M059J (cell line): ENCODE measurements around the gene SPDYE2. TPM values are rescaled to one million over a fixed set of nuclear protein-coding genes. Genes with fewer than 3 reads are reported as not detected.
"Not testable (repeated sequence)": the region's sequence is repeated elsewhere in the genome, so short reads cannot be mapped to it uniquely, and the experiment has no call there.

Experiments used
- DNase-seq: peaks from one replicate; pipeline ENCODE4 v3.0.0-alpha.2; 2012; ENCODE audit warnings: low read depth
- total RNA-seq: library from RNA; depleted of rRNA; stranded (reverse); fragments of >200 nt; shearing (Covaris generic); gene quantifications from 2 replicates; pipeline ENCODE4 v1.2.3, GENCODE V29; 2014; rRNA removed

Gene SPDYE2
- total RNA-seq, 1 experiment from 2014 or later = not detected

GRCh38 chr7:102604431-102605145, 53.6 kb downstream of the SPDYE2 start:
- DNase-seq = not testable (repeated sequence)

GRCh38 chr7:102606848-102607247, 55.8 kb downstream of the SPDYE2 start:
- not testable (repeated sequence) for DNase-seq

GRCh38 chr7:102609734-102610133, 58.7 kb downstream of the SPDYE2 start:
- DNase-seq = not testable (repeated sequence)

GRCh38 chr7:102610441-102610840, 59.4 kb downstream of the SPDYE2 start:
- not testable (repeated sequence) for DNase-seq

GRCh38 chr7:102611013-102611674, 60.1 kb downstream of the SPDYE2 start:
- DNase-seq = not testable (repeated sequence)

- DNase-seq = not testable (repeated sequence)
Observed at GRCh38 chr7:102611675-102612325, 60.8 kb downstream of the SPDYE2 start.

Other genes with a start within 250 kb of the SPDYE2 start
- gene SPDYE6, start 194.8 kb upstream of the SPDYE2 start, total RNA-seq = not detected in 2 replicates
- gene PRKRIP1, start 154.9 kb upstream of the SPDYE2 start, total RNA-seq = 14.9 and 21.2 TPM in 2 replicates
- 52.4 and 67.0 TPM in 2 replicates for gene ORAI2, start 117.7 kb upstream of the SPDYE2 start, total RNA-seq
- 41.2 and 50.7 TPM in 2 replicates for gene ALKBH4, start 86.4 kb upstream of the SPDYE2 start, total RNA-seq
- 27.3 and 27.4 TPM in 2 replicates for gene LRWD1, start 86.2 kb upstream of the SPDYE2 start, total RNA-seq
- 59.8 and 81.8 TPM in 2 replicates for gene POLR2J, start 72.3 kb upstream of the SPDYE2 start, total RNA-seq
- gene RASA4B, start 33.4 kb upstream of the SPDYE2 start, total RNA-seq = 0.84 TPM in 1 of 2 replicates, not detected in the other
- 0.34 TPM in 1 of 2 replicates, not detected in the other for gene UPK3BL2, start 7.5 kb upstream of the SPDYE2 start, total RNA-seq
- 7.9 and 14.8 TPM in 2 replicates for gene POLR2J3, start 21.4 kb downstream of the SPDYE2 start, total RNA-seq
- 5.4 and 9.0 TPM in 2 replicates for gene RASA4, start 65.5 kb downstream of the SPDYE2 start, total RNA-seq
- 4.0 and 6.2 TPM in 2 replicates for gene UPK3BL1, start 91.6 kb downstream of the SPDYE2 start, total RNA-seq
- gene SPDYE2B, start 99.1 kb downstream of the SPDYE2 start, total RNA-seq = not detected in 2 replicates
- 0.71 TPM in 1 of 2 replicates, not detected in the other for gene POLR2J2, start 120.4 kb downstream of the SPDYE2 start, total RNA-seq
- 4.6 and 8.3 TPM in 2 replicates for gene FAM185A, start 197.8 kb downstream of the SPDYE2 start, total RNA-seq